HG02610 (cell line): Measurements from ENCODE around the gene SMURF2.
"Not testable (repeated sequence)": the region's sequence is repeated elsewhere in the genome, so short reads cannot be mapped to it uniquely, and the experiment has no call there.

Experiments
- ATAC-seq: cut with Tn5 transposase; IDR thresholded peaks from one replicate; pipeline ENCODE4 v1.9.1; 2021; ENCODE audit warnings: mild to moderate bottlenecking, moderate library complexity; ENCODE audit not compliant: unreplicated experiment

SMURF2 gene

GRCh38 chr17:64599187-64599676 is 62.9 kb downstream of the SMURF2 start:
- peak; percentile 96 for ATAC-seq

GRCh38 chr17:64598672-64599071 is 63.4 kb downstream of the SMURF2 start:
- no peak for ATAC-seq

- ATAC-seq = no peak
These were observed 65.1 kb downstream of the SMURF2 start for GRCh38 chr17:64596988-64597387.

GRCh38 chr17:64596439-64596838 is 65.7 kb downstream of the SMURF2 start:
- ATAC-seq = no peak

GRCh38 chr17:64591944-64592343 is 70.2 kb downstream of the SMURF2 start:
- no peak for ATAC-seq

GRCh38 chr17:64585146-64585545 is 77.0 kb downstream of the SMURF2 start:
- no peak for ATAC-seq

GRCh38 chr17:64583038-64583437 is 79.1 kb downstream of the SMURF2 start:
- ATAC-seq = no peak

GRCh38 chr17:64580384-64581315 is 81.5 kb downstream of the SMURF2 start:
- ATAC-seq = peak; percentile 50

- ATAC-seq = no peak
These were observed 82.2 kb downstream of the SMURF2 start for GRCh38 chr17:64579917-64580316.

- not testable (repeated sequence) for ATAC-seq
These were observed 85.1 kb downstream of the SMURF2 start for GRCh38 chr17:64577025-64577424.

GRCh38 chr17:64575431-64575830 is 86.7 kb downstream of the SMURF2 start:
- no peak for ATAC-seq

GRCh38 chr17:64574646-64575045 is 87.5 kb downstream of the SMURF2 start:
- no peak for ATAC-seq

GRCh38 chr17:64573214-64573613 is 88.9 kb downstream of the SMURF2 start:
- no peak for ATAC-seq

GRCh38 chr17:64572682-64573154 is 89.4 kb downstream of the SMURF2 start:
- ATAC-seq = no peak

- no peak for ATAC-seq
These were observed 90.4 kb downstream of the SMURF2 start for GRCh38 chr17:64571746-64572145.

GRCh38 chr17:64565563-64565962 is 96.5 kb downstream of the SMURF2 start:
- no peak for ATAC-seq

GRCh38 chr17:64564098-64564497 is 98.0 kb downstream of the SMURF2 start:
- ATAC-seq = no peak

- no peak for ATAC-seq
These were observed 106.8 kb downstream of the SMURF2 start for GRCh38 chr17:64555281-64555680.

GRCh38 chr17:64554028-64554637 is 108.0 kb downstream of the SMURF2 start:
- ATAC-seq = no peak

GRCh38 chr17:64551461-64551860 is 110.6 kb downstream of the SMURF2 start:
- no peak for ATAC-seq

GRCh38 chr17:64547319-64547718 is 114.8 kb downstream of the SMURF2 start:
- no peak for ATAC-seq

- ATAC-seq = no peak
These were observed 115.4 kb downstream of the SMURF2 start for GRCh38 chr17:64546716-64547115.
